Loucy (cell line): ENCODE data around the gene MOG.
A peak's percentile ranks its signal among the peaks of the same experiment; 100 is the strongest.

ENCODE experiments used
- H2AFZ ChIP-seq: fragments of 200-600 bp; sonication (generic); 2 replicates; pipeline ENCODE4 v1.6.0; 2016; ENCODE audit warnings: antibody characterized with exemption, mild to moderate bottlenecking, low read length, moderate library complexity
- H3F3A ChIP-seq: fragments of 200-600 bp; 2 replicates; pipeline ENCODE4 v1.6.0; 2016; ENCODE audit warnings: antibody characterized with exemption, low read depth, mild to moderate bottlenecking
- H3K27me3 ChIP-seq: fragments of 200-600 bp; sonication (generic); 2 replicates; pipeline ENCODE4 v1.6.1; 2014; ENCODE audit warnings: low read length, mild to moderate bottlenecking; ENCODE audit not compliant: insufficient read depth, poor library complexity, severe bottlenecking
- H3K36me3 ChIP-seq: fragments of 200-600 bp; sonication (generic); 2 replicates; pipeline ENCODE4 v1.6.1; 2016; ENCODE audit warnings: low read length; ENCODE audit not compliant: insufficient read depth
- H3K4me1 ChIP-seq: fragments of 200-600 bp; sonication (generic); 2 replicates; pipeline ENCODE4 v1.5.1; 2014; ENCODE audit warnings: low read length, mild to moderate bottlenecking; ENCODE audit not compliant: insufficient read depth, poor library complexity, severe bottlenecking
- H3K4me2 ChIP-seq: fragments of 200-600 bp; sonication (generic); 2 replicates; pipeline ENCODE4 v1.6.0; 2014; ENCODE audit warnings: antibody characterized with exemption, low read length, low read depth, mild to moderate bottlenecking; ENCODE audit not compliant: poor library complexity, severe bottlenecking
- H3K4me3 ChIP-seq: fragments of 200-600 bp; sonication (generic); 2 replicates; pipeline ENCODE4 v1.5.1; 2014; ENCODE audit warnings: low read length, mild to moderate bottlenecking, mixed read lengths; ENCODE audit not compliant: poor library complexity, severe bottlenecking
- H3K79me2 ChIP-seq: fragments of 200-600 bp; sonication (generic); 2 replicates; pipeline ENCODE4 v1.6.1; 2014; ENCODE audit warnings: low read length; ENCODE audit not compliant: insufficient read depth
- H3K9ac ChIP-seq: fragments of 200-600 bp; sonication (generic); 2 replicates; pipeline ENCODE4 v1.6.0; 2014; ENCODE audit warnings: mild to moderate bottlenecking, low read depth, low read length, moderate library complexity; ENCODE audit not compliant: poor library complexity, severe bottlenecking
- H3K9me2 ChIP-seq: fragments of 200-600 bp; sonication (generic); replicated peaks from 2 replicates; pipeline ENCODE4 v1.6.1; 2016; ENCODE audit warnings: low read depth, low read length, mixed read lengths
- H3K9me3 ChIP-seq: fragments of 200-600 bp; sonication (generic); 2 replicates; pipeline ENCODE4 v1.6.1; 2014; ENCODE audit warnings: mild to moderate bottlenecking, antibody characterized with exemption, low read length, low read depth; ENCODE audit not compliant: insufficient read depth
- H4K20me1 ChIP-seq: fragments of 200-600 bp; sonication (generic); 2 replicates; pipeline ENCODE4 v1.6.0; 2014; ENCODE audit warnings: antibody characterized with exemption, low read length, mild to moderate bottlenecking; ENCODE audit not compliant: insufficient read depth, poor library complexity, severe bottlenecking
- CTCF ChIP-seq: fragments of 200-600 bp; sonication (generic); conservative IDR thresholded peaks from 2 replicates; pipeline ENCODE4 v1.5.1; 2014; ENCODE audit warnings: mild to moderate bottlenecking, antibody characterized with exemption, low read length
- EZH2phosphoT487 ChIP-seq: fragments of 200-600 bp; IDR thresholded peaks from 2 replicates; pipeline ENCODE4 v1.6.1; 2018; ENCODE audit warnings: antibody characterized with exemption, mild to moderate bottlenecking, moderate library complexity, borderline replicate concordance

The MOG gene

GRCh38 chr6:29696147-29697125, 39.5 kb downstream of the MOG start:
- no peaks in the 10 kb centered on the region for H3K79me2 ChIP-seq
- H3K27me3 ChIP-seq: no peaks in the 10 kb centered on the region
- H2AFZ ChIP-seq: no peak overlapping the region
- no peaks in the 10 kb centered on the region for H3F3A ChIP-seq
- no peak for TF ChIP-seq EZH2phosphoT487
- TF ChIP-seq CTCF: peak; percentile 77
- H3K4me2 ChIP-seq: no peak overlapping the region
- no peaks in the 10 kb centered on the region for H3K9me2 ChIP-seq
- H3K9me3 ChIP-seq: peaks cover 6% of the 10 kb centered on the region; the same call in 1 of the 2 replicates
- no peaks in the 10 kb centered on the region for H3K36me3 ChIP-seq
- H3K4me1 ChIP-seq: no peaks in the 10 kb centered on the region
- H4K20me1 ChIP-seq: no peaks in the 10 kb centered on the region
- H3K9ac ChIP-seq: no peak overlapping the region
- H3K4me3 ChIP-seq: no peak overlapping the region

GRCh38 chr6:29702519-29703103, 45.7 kb downstream of the MOG start:
- Histone ChIP-seq H3K4me3 (no peak overlapping the region), H3K9ac (no peak overlapping the region), H3K9me3 (no peaks in the 10 kb centered on the region), H4K20me1 (no peaks in the 10 kb centered on the region), H3K9me2 (no peaks in the 10 kb centered on the region), H3K79me2 (no peaks in the 10 kb centered on the region), H3K4me1 (peaks cover 3% of the 10 kb centered on the region), H3K27me3 (no peaks in the 10 kb centered on the region), H3K4me2 (peak overlapping the region; percentile 35), H3K36me3 (no peaks in the 10 kb centered on the region), H3F3A (no peaks in the 10 kb centered on the region), H2AFZ (peak overlapping the region; percentile 56; the same call in 1 of the 2 replicates)
- TF ChIP-seq CTCF: peak; percentile 87
- TF ChIP-seq EZH2phosphoT487: no peak

GRCh38 chr6:29705389-29706231, 48.7 kb downstream of the MOG start:
- Histone ChIP-seq H3K4me2 (no peak overlapping the region), H3K27me3 (no peaks in the 10 kb centered on the region), H3K4me3 (no peak overlapping the region), H2AFZ (no peak overlapping the region), H3K9me2 (no peaks in the 10 kb centered on the region), H4K20me1 (no peaks in the 10 kb centered on the region), H3K4me1 (peaks cover 22% of the 10 kb centered on the region), H3K9ac (no peak overlapping the region), H3K9me3 (no peaks in the 10 kb centered on the region), H3K79me2 (no peaks in the 10 kb centered on the region), H3K36me3 (no peaks in the 10 kb centered on the region), H3F3A (no peaks in the 10 kb centered on the region)
- TF ChIP-seq CTCF (peak; percentile 93), EZH2phosphoT487 (no peak)
